Measurements from ENCODE around the gene OR1J2.

Gene OR1J2

GRCh38 chr9:122546196-122546595, 35.6 kb downstream of the OR1J2 start:
- TF ChIP-seq CSRNP3 (CRISPR knock-in tag; IDR thresholded peaks at IDR 0.05) = no peak
- TF ChIP-seq ZFP3 (CRISPR knock-in tag; IDR thresholded peaks at IDR 0.05) = no peak
- TF ChIP-seq RARB (CRISPR knock-in tag; IDR thresholded peaks at IDR 0.05) = no peak
- TF ChIP-seq, protein P1, sequence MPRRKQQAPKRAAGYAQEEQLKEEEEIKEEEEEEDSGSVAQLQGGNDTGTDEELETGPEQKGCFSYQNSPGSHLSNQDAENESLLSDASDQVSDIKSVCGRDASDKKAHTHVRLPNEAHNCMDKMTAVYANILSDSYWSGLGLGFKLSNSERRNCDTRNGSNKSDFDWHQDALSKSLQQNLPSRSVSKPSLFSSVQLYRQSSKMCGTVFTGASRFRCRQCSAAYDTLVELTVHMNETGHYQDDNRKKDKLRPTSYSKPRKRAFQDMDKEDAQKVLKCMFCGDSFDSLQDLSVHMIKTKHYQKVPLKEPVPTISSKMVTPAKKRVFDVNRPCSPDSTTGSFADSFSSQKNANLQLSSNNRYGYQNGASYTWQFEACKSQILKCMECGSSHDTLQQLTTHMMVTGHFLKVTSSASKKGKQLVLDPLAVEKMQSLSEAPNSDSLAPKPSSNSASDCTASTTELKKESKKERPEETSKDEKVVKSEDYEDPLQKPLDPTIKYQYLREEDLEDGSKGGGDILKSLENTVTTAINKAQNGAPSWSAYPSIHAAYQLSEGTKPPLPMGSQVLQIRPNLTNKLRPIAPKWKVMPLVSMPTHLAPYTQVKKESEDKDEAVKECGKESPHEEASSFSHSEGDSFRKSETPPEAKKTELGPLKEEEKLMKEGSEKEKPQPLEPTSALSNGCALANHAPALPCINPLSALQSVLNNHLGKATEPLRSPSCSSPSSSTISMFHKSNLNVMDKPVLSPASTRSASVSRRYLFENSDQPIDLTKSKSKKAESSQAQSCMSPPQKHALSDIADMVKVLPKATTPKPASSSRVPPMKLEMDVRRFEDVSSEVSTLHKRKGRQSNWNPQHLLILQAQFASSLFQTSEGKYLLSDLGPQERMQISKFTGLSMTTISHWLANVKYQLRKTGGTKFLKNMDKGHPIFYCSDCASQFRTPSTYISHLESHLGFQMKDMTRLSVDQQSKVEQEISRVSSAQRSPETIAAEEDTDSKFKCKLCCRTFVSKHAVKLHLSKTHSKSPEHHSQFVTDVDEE (CRISPR knock-in tag; IDR thresholded peaks at IDR 0.05) = no peak
- no peak for TF ChIP-seq TOX (CRISPR knock-in tag; IDR thresholded peaks at IDR 0.05; ENCODE audit: borderline replicate concordance)
- no peak for TF ChIP-seq OSR1 (CRISPR knock-in tag; IDR thresholded peaks at IDR 0.05)
- no peak for TF ChIP-seq ZFP30 (CRISPR knock-in tag; IDR thresholded peaks at IDR 0.05)
- TF ChIP-seq ARNTL (CRISPR knock-in tag; IDR thresholded peaks at IDR 0.05; ENCODE audit: borderline replicate concordance, low read depth) = no peak
- no peak for TF ChIP-seq BACH2 (CRISPR knock-in tag; IDR thresholded peaks at IDR 0.05; ENCODE audit: borderline replicate concordance)
- TF ChIP-seq CSDC2 (CRISPR knock-in tag; IDR thresholded peaks at IDR 0.05) = no peak
- TF ChIP-seq ESRRG (CRISPR knock-in tag; IDR thresholded peaks at IDR 0.05) = no peak
- TF ChIP-seq, protein P2, sequence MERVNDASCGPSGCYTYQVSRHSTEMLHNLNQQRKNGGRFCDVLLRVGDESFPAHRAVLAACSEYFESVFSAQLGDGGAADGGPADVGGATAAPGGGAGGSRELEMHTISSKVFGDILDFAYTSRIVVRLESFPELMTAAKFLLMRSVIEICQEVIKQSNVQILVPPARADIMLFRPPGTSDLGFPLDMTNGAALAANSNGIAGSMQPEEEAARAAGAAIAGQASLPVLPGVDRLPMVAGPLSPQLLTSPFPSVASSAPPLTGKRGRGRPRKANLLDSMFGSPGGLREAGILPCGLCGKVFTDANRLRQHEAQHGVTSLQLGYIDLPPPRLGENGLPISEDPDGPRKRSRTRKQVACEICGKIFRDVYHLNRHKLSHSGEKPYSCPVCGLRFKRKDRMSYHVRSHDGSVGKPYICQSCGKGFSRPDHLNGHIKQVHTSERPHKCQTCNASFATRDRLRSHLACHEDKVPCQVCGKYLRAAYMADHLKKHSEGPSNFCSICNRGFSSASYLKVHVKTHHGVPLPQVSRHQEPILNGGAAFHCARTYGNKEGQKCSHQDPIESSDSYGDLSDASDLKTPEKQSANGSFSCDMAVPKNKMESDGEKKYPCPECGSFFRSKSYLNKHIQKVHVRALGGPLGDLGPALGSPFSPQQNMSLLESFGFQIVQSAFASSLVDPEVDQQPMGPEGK (CRISPR knock-in tag; IDR thresholded peaks at IDR 0.05; ENCODE audit: borderline replicate concordance) = no peak
- no peak for TF ChIP-seq ZNF70 (CRISPR knock-in tag; IDR thresholded peaks at IDR 0.05)
- TF ChIP-seq ZNF8 (CRISPR knock-in tag; IDR thresholded peaks at IDR 0.05) = no peak
- TF ChIP-seq, protein P3, sequence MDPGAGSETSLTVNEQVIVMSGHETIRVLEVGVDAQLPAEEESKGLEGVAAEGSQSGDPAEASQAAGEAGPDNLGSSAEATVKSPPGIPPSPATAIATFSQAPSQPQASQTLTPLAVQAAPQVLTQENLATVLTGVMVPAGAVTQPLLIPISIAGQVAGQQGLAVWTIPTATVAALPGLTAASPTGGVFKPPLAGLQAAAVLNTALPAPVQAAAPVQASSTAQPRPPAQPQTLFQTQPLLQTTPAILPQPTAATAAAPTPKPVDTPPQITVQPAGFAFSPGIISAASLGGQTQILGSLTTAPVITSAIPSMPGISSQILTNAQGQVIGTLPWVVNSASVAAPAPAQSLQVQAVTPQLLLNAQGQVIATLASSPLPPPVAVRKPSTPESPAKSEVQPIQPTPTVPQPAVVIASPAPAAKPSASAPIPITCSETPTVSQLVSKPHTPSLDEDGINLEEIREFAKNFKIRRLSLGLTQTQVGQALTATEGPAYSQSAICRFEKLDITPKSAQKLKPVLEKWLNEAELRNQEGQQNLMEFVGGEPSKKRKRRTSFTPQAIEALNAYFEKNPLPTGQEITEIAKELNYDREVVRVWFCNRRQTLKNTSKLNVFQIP (CRISPR knock-in tag; IDR thresholded peaks at IDR 0.05; ENCODE audit: borderline replicate concordance, low read depth) = no peak
- TF ChIP-seq ISL1 (CRISPR knock-in tag; IDR thresholded peaks at IDR 0.05) = no peak
- no peak for TF ChIP-seq ZC3H10 (CRISPR knock-in tag; IDR thresholded peaks at IDR 0.05)
- TF ChIP-seq GLIS3 (CRISPR knock-in tag; IDR thresholded peaks at IDR 0.05) = no peak

GRCh38 chr9:122551371-122551770, 40.8 kb downstream of the OR1J2 start:
- no peak for ATAC-seq

More at GRCh38 chr9:122546196-122546595, 35.6 kb downstream of the OR1J2 start:
- peak; percentile 88 for ATAC-seq

More at GRCh38 chr9:122551371-122551770, 40.8 kb downstream of the OR1J2 start:
- TF ChIP-seq CSDC2 (CRISPR knock-in tag; IDR thresholded peaks at IDR 0.05) = no peak
- no peak for TF ChIP-seq GLIS3 (CRISPR knock-in tag; IDR thresholded peaks at IDR 0.05)
- TF ChIP-seq RARB (CRISPR knock-in tag; IDR thresholded peaks at IDR 0.05) = no peak
- no peak for TF ChIP-seq TOX (CRISPR knock-in tag; IDR thresholded peaks at IDR 0.05; ENCODE audit: borderline replicate concordance)
- no peak for TF ChIP-seq ESRRG (CRISPR knock-in tag; IDR thresholded peaks at IDR 0.05)
- TF ChIP-seq SNAI2 (CRISPR knock-in tag; IDR thresholded peaks at IDR 0.05) = no peak
- TF ChIP-seq ISL1 (CRISPR knock-in tag; IDR thresholded peaks at IDR 0.05) = no peak
- TF ChIP-seq ZNF8 (CRISPR knock-in tag; IDR thresholded peaks at IDR 0.05) = no peak
- no peak for TF ChIP-seq CSRNP3 (CRISPR knock-in tag; IDR thresholded peaks at IDR 0.05)
- TF ChIP-seq, protein P2 (CRISPR knock-in tag; IDR thresholded peaks at IDR 0.05; ENCODE audit: borderline replicate concordance) = no peak
- TF ChIP-seq, protein P3 (CRISPR knock-in tag; IDR thresholded peaks at IDR 0.05; ENCODE audit: borderline replicate concordance, low read depth) = no peak
